Gastroesophageal sphincter (tissue), 4 donors: ENCODE measurements around the gene AKT3. TPM values are rescaled to one million over a fixed set of nuclear protein-coding genes. Genes with fewer than 3 reads are reported as not detected.

Experiments used
- ATAC-seq: fragments of 150-250 bp; one replicate; pipeline ENCODE4 v1.9.1; 2016; ENCODE audit warnings: mild to moderate bottlenecking, moderate library complexity
- H3K27ac ChIP-seq, 4 donors: fragments of 200-600 bp; sonication (generic) in 3 of 4; 1 replicate in 3 of 4; 2 replicates in 1 of 4; pipeline ENCODE4 v1.5.1; 2016 to 2019
- H3K27me3 ChIP-seq: fragments of 200-600 bp; sonication (generic); one replicate; pipeline ENCODE4 v1.5.1; 2019
- H3K36me3 ChIP-seq, 2 donors: fragments of 200-600 bp; sonication (generic); one replicate each; pipeline ENCODE4 v1.5.1; 2019; ENCODE audit warnings: control low read depth in 1 of 2
- H3K4me1 ChIP-seq, 3 donors: fragments of 200-600 bp; sonication (generic); 1 replicate in 2 of 3; 2 replicates in 1 of 3; pipeline ENCODE4 v1.5.1; 2016 to 2019; ENCODE audit warnings: control low read depth in 2 of 3
- H3K4me3 ChIP-seq, 2 donors: fragments of 200-600 bp; sonication (generic); one replicate each; pipeline ENCODE4 v1.5.1; 2019; ENCODE audit warnings: mild to moderate bottlenecking in 1 of 2, moderate library complexity in 1 of 2
- H3K9me3 ChIP-seq, 3 donors: fragments of 200-600 bp; sonication (generic); one replicate each; pipeline ENCODE4 v1.5.1; 2017 to 2019; ENCODE audit warnings: control low read depth in 2 of 3
- CTCF ChIP-seq, 4 experiments: fragments of 200-600 bp in 2 of 4; fragments of 450-650 bp in 2 of 4; sonication (generic) in 1 of 4; IDR thresholded peaks; one replicate each; pipeline ENCODE4 v1.5.1; 2017 to 2019; ENCODE audit warnings: antibody characterized with exemption in 4 of 4, mild to moderate bottlenecking in 2 of 4, moderate library complexity in 2 of 4
- EP300 ChIP-seq: sonication (generic); formaldehyde crosslinking; IDR thresholded peaks from one replicate; pipeline ENCODE4 v1.6.1; 2017; ENCODE audit warnings: antibody characterized with exemption, mild to moderate bottlenecking
- POLR2A ChIP-seq, 2 donors: fragments of 450-650 bp; IDR thresholded peaks; one replicate each; pipeline ENCODE4 v1.6.1; 2017; ENCODE audit warnings: antibody characterized with exemption in 2 of 2, mild to moderate bottlenecking in 2 of 2, moderate library complexity in 1 of 2
- POLR2AphosphoS5 ChIP-seq: sonication (generic); formaldehyde crosslinking; IDR thresholded peaks from one replicate; pipeline ENCODE4 v1.6.1; 2017; ENCODE audit warnings: antibody characterized with exemption
- WGBS, 2 donors: methylation state at CpG; one replicate each; pipeline ENCODE4 v1.1.5; 2018; ENCODE audit warnings: low coverage in 1 of 2; 5-methylcytosine and 5-hydroxymethylcytosine counted together
- total RNA-seq, 4 donors: library from RNA; depleted of rRNA; stranded (reverse); fragments of >200 nt; gene quantifications; one replicate each; pipeline ENCODE4 v1.1.0, GENCODE V29; 2016

Gene AKT3
- total RNA-seq, 4 donors from 2014 or later, result 72.8 to 102 (median 89.3) TPM

DNA sequence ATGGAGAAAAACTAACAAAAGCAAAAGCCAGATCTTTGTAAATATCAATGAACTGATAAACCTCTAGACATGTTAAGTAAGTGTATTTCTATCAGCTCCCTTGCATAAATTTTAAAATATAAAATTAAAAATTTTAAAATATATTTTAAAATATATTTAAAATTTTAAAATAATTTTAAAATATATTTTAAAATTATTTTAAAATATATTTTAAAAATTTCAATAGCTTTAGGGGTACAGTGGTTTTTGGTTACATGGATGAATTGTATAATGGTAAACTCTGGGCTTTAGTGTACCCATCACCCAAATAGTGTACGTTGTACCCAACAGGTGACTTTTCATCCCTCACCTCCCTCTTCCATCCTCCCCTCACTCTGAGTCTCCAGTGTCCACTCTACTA is 315.0 kb downstream of the AKT3 start:
- TF ChIP-seq POLR2AphosphoS5 (no peak), POLR2A (IDR thresholded peaks at IDR 0.05) (no peak), CTCF (IDR thresholded peaks at IDR 0.05) (no peak), EP300 (no peak)
- H3K9me3 ChIP-seq, result no peaks in the 10 kb centered on the region
- H3K27me3 ChIP-seq, result no peaks in the 10 kb centered on the region
- H3K4me3 ChIP-seq, result no peak overlapping the region
- H3K27ac ChIP-seq, result no peak overlapping the region
- H3K36me3 ChIP-seq, result no peaks in the 10 kb centered on the region
- no peaks in the 10 kb centered on the region for H3K4me1 ChIP-seq
- no peak for ATAC-seq
- WGBS, 2 donors, result 81 to 100% methylated on average over 1 of the region's 1 CpG

DNA sequence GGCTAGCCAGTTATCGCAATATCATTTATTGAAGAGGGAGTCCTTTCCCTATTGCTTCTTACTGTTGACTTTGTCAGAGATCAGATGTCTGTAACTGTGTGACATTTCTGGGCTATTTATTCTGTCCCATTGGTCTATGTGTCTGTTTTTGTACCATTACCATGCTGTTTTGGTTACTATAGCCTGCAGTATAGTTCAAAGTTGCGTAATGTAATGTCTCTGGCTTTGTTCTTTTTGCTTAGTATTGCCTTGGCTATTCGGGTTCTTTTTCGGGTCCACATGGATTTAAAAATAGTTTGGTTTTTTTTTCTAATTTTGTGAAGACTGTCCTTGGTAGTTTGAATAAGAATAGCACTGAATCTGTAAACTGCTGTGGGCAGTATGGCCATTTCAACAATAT is 320.5 kb downstream of the AKT3 start:
- Histone ChIP-seq H3K4me3 (no peak overlapping the region), H3K9me3 (no peaks in the 10 kb centered on the region), H3K27ac (no peak overlapping the region), H3K4me1 (peaks cover 0 to 24% (median 0%) of the 10 kb centered on the region in 3 donors), H3K36me3 (no peaks in the 10 kb centered on the region), H3K27me3 (no peaks in the 10 kb centered on the region)
- no peak for TF ChIP-seq CTCF (IDR thresholded peaks at IDR 0.05)
- TF ChIP-seq EP300, result no peak
- no peak for TF ChIP-seq POLR2AphosphoS5
- no peak for TF ChIP-seq POLR2A (IDR thresholded peaks at IDR 0.05)
- no peak for ATAC-seq
- WGBS, 2 donors, result 94 to 100% methylated on average over 2 to 4 of the region's 4 CpGs

- WGBS, 2 donors, result 100% methylated on average over 1 to 2 of the region's 2 CpGs
- no peak for ATAC-seq
- Histone ChIP-seq H3K27me3 (no peaks in the 10 kb centered on the region), H3K27ac (no peak overlapping the region), H3K4me1 (peaks cover 0 to 29% (median 0%) of the 10 kb centered on the region in 3 donors), H3K36me3 (no peaks in the 10 kb centered on the region), H3K4me3 (no peak overlapping the region), H3K9me3 (no peaks in the 10 kb centered on the region)
- TF ChIP-seq CTCF (IDR thresholded peaks at IDR 0.05) (no peak), EP300 (no peak), POLR2AphosphoS5 (no peak), POLR2A (IDR thresholded peaks at IDR 0.05) (no peak)
Measured at GRCh38 chr1:243528459-243529121, 321.5 kb downstream of the AKT3 start.

DNA sequence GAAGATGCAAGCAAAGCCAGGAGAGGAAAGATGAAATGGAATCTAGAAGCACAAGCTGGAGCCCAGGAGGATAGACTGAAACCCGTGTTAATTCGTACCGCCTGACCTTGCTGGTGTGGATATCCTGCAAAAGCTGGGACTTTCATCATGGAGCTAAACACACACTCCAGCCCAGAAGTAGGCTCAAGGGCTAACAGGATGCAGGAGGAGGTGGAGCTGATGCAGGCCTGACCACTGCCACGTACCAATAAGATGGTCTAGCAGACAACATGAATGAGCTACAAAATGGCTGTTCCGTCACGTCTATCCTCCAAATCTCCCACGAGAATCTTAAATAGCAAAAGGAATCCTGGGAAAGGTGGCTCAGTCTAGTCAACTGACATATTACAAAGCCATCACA is 323.9 kb downstream of the AKT3 start:
- 87 to 93% methylated on average over 4 to 7 of the region's 7 CpGs for WGBS, 2 donors
- no peak for TF ChIP-seq EP300
- no peak for TF ChIP-seq CTCF (IDR thresholded peaks at IDR 0.05)
- TF ChIP-seq POLR2AphosphoS5, result no peak
- TF ChIP-seq POLR2A (IDR thresholded peaks at IDR 0.05), result no peak

GRCh38 chr1:243525085-243525487 is 325.0 kb downstream of the AKT3 start:
- Histone ChIP-seq H3K27ac (no peak overlapping the region), H3K36me3 (no peaks in the 10 kb centered on the region), H3K4me3 (no peak overlapping the region), H3K9me3 (no peaks in the 10 kb centered on the region), H3K4me1 (peaks cover 0 to 33% (median 0%) of the 10 kb centered on the region in 3 donors), H3K27me3 (no peaks in the 10 kb centered on the region)
- no peak for ATAC-seq
- no peak for TF ChIP-seq EP300
- TF ChIP-seq CTCF (IDR thresholded peaks at IDR 0.05), result no peak
- TF ChIP-seq POLR2AphosphoS5, result no peak
- no peak for TF ChIP-seq POLR2A (IDR thresholded peaks at IDR 0.05)
- WGBS, 2 donors, result 28 to 37% methylated on average over 2 of the region's 2 CpGs

More for the DNA sequence above, 323.9 kb downstream of the AKT3 start:
- Histone ChIP-seq H3K27ac (no peak overlapping the region), H3K36me3 (no peaks in the 10 kb centered on the region), H3K4me1 (peaks cover 0 to 29% (median 0%) of the 10 kb centered on the region in 3 donors), H3K27me3 (no peaks in the 10 kb centered on the region), H3K4me3 (no peak overlapping the region), H3K9me3 (no peaks in the 10 kb centered on the region)
- no peak for ATAC-seq
